ENCODE results near the gene ANKRD63.

DNA sequence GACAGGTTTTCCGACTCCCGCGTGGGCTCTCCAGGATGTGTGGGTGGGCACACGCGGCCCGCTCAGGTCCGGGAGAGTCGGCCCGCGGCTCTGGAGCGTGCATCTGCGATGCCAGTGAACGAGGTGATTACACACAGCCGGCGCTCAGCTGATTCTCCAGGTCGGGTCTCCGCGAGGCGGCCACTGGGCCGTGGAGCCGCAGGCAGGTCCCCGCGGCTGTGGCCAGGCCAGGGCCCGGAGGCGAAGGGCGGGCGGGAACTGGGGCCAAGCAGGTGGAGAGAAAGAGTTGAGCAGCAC lies 30.8 kb downstream of the ANKRD63 start:
- TF ChIP-seq POLR2A (IDR thresholded peaks at IDR 0.05; ENCODE audit: extremely low read depth, insufficient read length) (no peak), CTCF (IDR thresholded peaks at IDR 0.05; ENCODE audit: low read depth, low read length) (no peak)
- TF ChIP-seq, protein P1, sequence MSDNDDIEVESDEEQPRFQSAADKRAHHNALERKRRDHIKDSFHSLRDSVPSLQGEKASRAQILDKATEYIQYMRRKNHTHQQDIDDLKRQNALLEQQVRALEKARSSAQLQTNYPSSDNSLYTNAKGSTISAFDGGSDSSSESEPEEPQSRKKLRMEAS (IDR thresholded peaks at IDR 0.05; ENCODE audit: low read depth, low read length), result no peak

Data from NB4 (cell line).